ENCODE measurements around the gene ASCL3.

DNA sequence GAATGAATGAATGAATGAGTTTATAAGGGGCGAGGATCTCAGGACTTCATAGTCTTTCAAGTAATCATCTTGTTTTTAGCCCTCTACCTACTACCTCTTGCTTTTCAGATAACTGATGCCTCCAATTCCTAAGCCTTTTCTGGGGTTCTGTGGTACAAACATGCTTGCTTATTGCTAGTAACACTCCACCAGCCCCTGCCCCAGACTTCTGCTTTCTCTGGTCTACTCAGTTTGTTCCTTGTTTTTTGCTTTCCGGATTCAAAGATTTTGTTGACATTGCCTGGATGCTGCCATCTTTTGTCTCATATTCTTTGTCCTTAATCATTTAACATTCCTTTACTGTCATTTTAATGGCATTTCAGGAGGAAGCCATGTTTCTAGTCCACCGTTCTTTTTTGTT lies 30.3 kb upstream of the ASCL3 start:
- no peak for TF ChIP-seq POLR2AphosphoS5 (IDR thresholded peaks at IDR 0.05)
- TF ChIP-seq, protein P1, sequence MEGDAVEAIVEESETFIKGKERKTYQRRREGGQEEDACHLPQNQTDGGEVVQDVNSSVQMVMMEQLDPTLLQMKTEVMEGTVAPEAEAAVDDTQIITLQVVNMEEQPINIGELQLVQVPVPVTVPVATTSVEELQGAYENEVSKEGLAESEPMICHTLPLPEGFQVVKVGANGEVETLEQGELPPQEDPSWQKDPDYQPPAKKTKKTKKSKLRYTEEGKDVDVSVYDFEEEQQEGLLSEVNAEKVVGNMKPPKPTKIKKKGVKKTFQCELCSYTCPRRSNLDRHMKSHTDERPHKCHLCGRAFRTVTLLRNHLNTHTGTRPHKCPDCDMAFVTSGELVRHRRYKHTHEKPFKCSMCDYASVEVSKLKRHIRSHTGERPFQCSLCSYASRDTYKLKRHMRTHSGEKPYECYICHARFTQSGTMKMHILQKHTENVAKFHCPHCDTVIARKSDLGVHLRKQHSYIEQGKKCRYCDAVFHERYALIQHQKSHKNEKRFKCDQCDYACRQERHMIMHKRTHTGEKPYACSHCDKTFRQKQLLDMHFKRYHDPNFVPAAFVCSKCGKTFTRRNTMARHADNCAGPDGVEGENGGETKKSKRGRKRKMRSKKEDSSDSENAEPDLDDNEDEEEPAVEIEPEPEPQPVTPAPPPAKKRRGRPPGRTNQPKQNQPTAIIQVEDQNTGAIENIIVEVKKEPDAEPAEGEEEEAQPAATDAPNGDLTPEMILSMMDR (IDR thresholded peaks at IDR 0.05) = no peak
